HL-60 (cell line): ENCODE results near the gene CNTNAP2.

ENCODE experiments used
- DNase-seq, 2 experiments: peaks; one replicate each; pipeline ENCODE4 v3.0.0-alpha.2; 2010 to 2020; ENCODE audit warnings: low read depth in 1 of 2, low spot score in 1 of 2
- H3K27ac ChIP-seq: fragments of 250-450 bp; sonication (Bioruptor Pico); replicated peaks from 2 replicates; pipeline ENCODE4 v1.5.1; 2020; ENCODE audit warnings: mild to moderate bottlenecking, moderate library complexity
- H3K27me3 ChIP-seq: fragments of 250-450 bp; sonication (Bioruptor Pico); 2 replicates; pipeline ENCODE4 v1.5.1; 2021; ENCODE audit warnings: mild to moderate bottlenecking, moderate library complexity; ENCODE audit not compliant: insufficient read depth, poor library complexity, severe bottlenecking
- H3K4me3 ChIP-seq: replicated peaks from 2 replicates; pipeline ENCODE4 v1.5.1; 2011; ENCODE audit warnings: mild to moderate bottlenecking, control low read depth, low read length; ENCODE audit not compliant: insufficient read depth
- GABPA ChIP-seq: IDR thresholded peaks from 2 replicates; pipeline ENCODE4 v1.6.1; 2012; ENCODE audit warnings: low read depth
- POLR2AphosphoS5 ChIP-seq: IDR thresholded peaks from 2 replicates; pipeline ENCODE4 v1.6.1; 2012; ENCODE audit warnings: low read depth
- REST ChIP-seq: IDR thresholded peaks from 2 replicates; pipeline ENCODE4 v1.6.1; 2012; ENCODE audit warnings: low read depth; ENCODE audit not compliant: insufficient replicate concordance
- SPI1 ChIP-seq: IDR thresholded peaks from 2 replicates; pipeline ENCODE4 v1.6.1; 2012; ENCODE audit warnings: low read depth, mild to moderate bottlenecking, borderline replicate concordance
- TF ChIP-seq, protein P1 (sequence below): IDR thresholded peaks from one replicate; pipeline ENCODE4 v1.5.1; 2011; ENCODE audit warnings: low read length, control low read depth, inconsistent platforms; ENCODE audit not compliant: insufficient read depth

CNTNAP2 gene

GRCh38 chr7:148020679-148021078 is 1904.1 kb downstream of the CNTNAP2 start:
- TF ChIP-seq SPI1 (no peak), REST (no peak), GABPA (no peak), POLR2AphosphoS5 (no peak)
- TF ChIP-seq, protein P1, sequence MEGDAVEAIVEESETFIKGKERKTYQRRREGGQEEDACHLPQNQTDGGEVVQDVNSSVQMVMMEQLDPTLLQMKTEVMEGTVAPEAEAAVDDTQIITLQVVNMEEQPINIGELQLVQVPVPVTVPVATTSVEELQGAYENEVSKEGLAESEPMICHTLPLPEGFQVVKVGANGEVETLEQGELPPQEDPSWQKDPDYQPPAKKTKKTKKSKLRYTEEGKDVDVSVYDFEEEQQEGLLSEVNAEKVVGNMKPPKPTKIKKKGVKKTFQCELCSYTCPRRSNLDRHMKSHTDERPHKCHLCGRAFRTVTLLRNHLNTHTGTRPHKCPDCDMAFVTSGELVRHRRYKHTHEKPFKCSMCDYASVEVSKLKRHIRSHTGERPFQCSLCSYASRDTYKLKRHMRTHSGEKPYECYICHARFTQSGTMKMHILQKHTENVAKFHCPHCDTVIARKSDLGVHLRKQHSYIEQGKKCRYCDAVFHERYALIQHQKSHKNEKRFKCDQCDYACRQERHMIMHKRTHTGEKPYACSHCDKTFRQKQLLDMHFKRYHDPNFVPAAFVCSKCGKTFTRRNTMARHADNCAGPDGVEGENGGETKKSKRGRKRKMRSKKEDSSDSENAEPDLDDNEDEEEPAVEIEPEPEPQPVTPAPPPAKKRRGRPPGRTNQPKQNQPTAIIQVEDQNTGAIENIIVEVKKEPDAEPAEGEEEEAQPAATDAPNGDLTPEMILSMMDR, result no peak
- Histone ChIP-seq H3K4me3 (no peak overlapping the region), H3K27ac (no peak overlapping the region), H3K27me3 (no peaks in the 10 kb centered on the region)
- DNase-seq, result no peak

- no peaks in the 10 kb centered on the region for H3K27me3 ChIP-seq
- H3K4me3 ChIP-seq, result no peak overlapping the region
- no peak overlapping the region for H3K27ac ChIP-seq
- DNase-seq, result no peak
- TF ChIP-seq SPI1, result no peak
- TF ChIP-seq REST, result no peak
- TF ChIP-seq GABPA, result no peak
- TF ChIP-seq POLR2AphosphoS5, result no peak
- TF ChIP-seq, protein P1, result no peak
Observed at GRCh38 chr7:148021507-148022045, 1905.0 kb downstream of the CNTNAP2 start.

GRCh38 chr7:148022832-148023231 is 1906.2 kb downstream of the CNTNAP2 start:
- Histone ChIP-seq H3K27ac (no peak overlapping the region), H3K4me3 (no peak overlapping the region), H3K27me3 (no peaks in the 10 kb centered on the region)
- no peak for DNase-seq
- TF ChIP-seq POLR2AphosphoS5 (no peak), REST (no peak), SPI1 (no peak), GABPA (no peak)
- TF ChIP-seq, protein P1, result no peak
